HG03558 (cell line): Measurements from ENCODE around the gene CNGA1.

ENCODE experiments used
- ATAC-seq: cut with Tn5 transposase; IDR thresholded peaks from one replicate; pipeline ENCODE4 v1.9.1; 2021; ENCODE audit warnings: moderate number of reproducible peaks; ENCODE audit not compliant: unreplicated experiment; ENCODE audit errors: extremely low read depth

The CNGA1 gene

DNA sequence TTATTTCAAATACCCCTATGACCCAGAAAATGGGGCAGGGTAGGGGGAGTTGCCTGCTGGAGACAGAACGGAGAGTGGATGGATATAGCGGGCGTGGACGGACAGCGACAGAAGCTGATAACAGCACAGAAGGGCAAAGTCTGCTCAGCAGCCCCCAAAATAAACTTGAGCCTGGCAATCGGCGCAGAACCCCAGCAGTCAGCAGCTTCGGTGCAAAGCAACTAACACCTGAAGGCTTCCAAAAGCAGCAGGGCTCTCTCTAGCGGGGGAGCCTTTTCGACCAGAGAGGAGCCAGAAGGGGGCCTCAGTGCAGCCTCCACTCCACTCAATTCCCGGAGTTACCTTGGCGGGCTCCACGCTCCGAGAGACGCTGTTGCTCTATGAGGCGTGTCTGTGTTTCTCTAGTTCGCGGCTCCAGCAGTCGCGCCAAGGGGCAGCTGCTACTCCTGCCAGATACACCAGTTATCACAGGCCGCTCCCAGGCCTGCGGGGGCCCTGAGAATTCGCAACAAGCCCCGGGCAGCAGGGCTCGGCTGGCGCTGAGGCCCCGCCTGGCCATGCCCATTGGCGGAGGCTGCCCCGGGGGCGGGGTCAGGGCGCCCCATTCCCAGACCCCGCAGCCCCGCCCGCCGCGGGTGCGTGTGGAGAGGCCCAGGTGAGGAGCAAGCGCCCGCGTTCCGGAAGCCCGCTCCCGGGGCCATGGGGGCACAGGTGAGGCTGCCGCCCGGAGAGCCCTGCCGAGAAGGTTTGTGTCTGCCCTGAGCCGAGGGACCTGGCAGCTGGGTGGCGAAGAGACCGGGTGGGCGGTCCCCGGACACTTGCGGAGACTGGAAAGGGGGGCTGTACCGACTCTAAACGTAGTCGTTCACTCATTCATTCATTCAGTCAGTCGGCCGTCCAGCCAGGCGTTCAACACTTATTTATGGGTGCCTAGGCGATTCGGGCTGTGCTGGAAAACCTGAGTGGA is at the start of gene CNGA1, which contains the start of gene NIPAL1:
CNGA1 (minus strand) TSS at position 541 of the 967 bp plus-strand sequence. CDS start 63,992 bp downstream, outside the sequence.
NIPAL1 (plus strand) TSS at position 632 of the 967 bp plus-strand sequence; CDS start at position 700, 68 bp downstream.
- ATAC-seq: peak; percentile 68

- ATAC-seq: peak; percentile 53
These were observed 49.1 kb upstream of the CNGA1 start for GRCh38 chr4:48065587-48066052.

DNA sequence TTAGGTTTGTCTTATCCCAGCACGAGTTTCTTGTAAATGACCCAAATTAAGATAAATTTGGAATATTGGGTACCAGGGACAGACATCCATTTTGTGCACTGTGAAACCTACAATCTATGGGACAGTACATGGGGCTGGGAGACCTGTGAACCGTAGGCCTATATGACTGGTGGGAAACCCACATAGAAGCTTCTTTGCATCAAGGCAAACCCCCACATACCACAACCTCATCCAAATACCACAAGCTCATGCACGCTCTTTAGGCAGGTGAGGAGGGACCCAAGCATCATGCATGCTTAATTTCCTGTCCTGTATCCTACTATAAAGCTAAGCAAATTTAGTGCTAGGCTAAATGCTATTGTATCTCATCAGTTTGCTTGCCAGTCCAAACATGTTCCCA is 47.9 kb upstream of the CNGA1 start:
- no peak for ATAC-seq

- no peak for ATAC-seq
These were observed 42.4 kb upstream of the CNGA1 start for GRCh38 chr4:48058617-48059530.

DNA sequence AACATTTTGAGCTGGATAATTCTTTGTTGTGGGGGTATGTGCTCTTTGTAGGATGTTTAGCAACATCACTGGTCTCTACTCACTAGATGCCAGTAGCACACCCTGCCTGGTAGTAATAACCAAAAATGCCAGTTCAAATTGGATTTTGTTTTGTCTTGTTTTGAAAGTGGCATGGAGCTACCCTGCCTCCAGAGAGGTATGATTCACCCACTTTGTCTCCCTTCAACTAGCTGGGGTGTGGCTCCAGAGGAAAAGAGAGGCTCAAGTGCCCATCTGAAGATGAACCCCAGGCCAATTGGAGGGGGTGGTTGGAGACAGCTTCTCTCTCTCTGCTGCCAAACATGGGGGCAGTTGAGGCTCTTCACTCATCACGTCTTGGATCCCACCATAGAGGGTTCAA is 34.6 kb upstream of the CNGA1 start:
- no peak for ATAC-seq

DNA sequence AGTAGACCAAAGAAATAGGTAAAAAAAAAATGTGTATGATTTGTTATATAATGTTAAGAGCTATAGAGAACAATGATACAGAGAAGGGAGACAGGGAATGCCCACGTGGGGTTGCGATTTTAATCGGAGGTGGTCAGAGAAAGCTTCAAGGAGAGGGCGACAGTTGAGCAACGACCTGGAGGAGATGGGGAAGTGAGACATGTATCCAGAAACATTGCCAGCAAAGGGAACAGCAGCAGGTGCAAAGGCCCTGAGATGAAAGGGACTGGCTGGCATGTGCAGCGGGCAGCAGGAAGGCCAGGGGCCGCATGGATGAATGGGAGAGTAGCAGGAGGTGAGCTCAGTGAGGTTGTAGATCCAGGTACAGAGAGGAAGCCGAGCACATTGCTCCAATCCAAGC is 33.0 kb upstream of the CNGA1 start:
- no peak for ATAC-seq

GRCh38 chr4:48047896-48048295 is 31.4 kb upstream of the CNGA1 start:
- no peak for ATAC-seq

DNA sequence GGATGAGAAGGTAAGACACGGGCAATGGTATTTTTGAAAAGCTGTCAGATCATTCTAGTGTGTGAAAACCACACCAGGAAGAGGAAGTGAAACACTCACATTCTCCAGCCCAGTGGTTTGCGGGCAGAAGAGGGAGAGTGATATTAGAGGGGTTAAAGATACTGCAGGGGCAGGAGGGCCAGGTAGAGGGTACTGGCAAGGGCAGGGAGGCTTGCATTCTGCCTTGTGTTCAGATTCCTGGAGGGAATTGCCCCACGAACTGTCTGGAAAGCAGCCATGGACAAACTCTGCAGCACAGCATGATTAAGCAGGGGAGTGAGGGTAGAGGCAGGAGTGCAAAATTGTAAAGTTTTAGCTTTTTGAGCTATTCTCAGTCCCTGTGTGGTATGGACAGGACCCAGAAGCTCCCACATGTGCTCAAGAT is 31.0 kb upstream of the CNGA1 start:
- ATAC-seq: peak; percentile 97

- ATAC-seq: no peak
These were observed 29.6 kb upstream of the CNGA1 start for GRCh38 chr4:48046059-48046458.

GRCh38 chr4:48044298-48044697 is 27.8 kb upstream of the CNGA1 start:
- ATAC-seq: no peak

- ATAC-seq: no peak
These were observed 27.0 kb upstream of the CNGA1 start for GRCh38 chr4:48043504-48043903.

GRCh38 chr4:48042979-48043461 is 26.5 kb upstream of the CNGA1 start:
- ATAC-seq: no peak

- ATAC-seq: no peak
These were observed 25.2 kb upstream of the CNGA1 start for GRCh38 chr4:48041535-48042137.

DNA sequence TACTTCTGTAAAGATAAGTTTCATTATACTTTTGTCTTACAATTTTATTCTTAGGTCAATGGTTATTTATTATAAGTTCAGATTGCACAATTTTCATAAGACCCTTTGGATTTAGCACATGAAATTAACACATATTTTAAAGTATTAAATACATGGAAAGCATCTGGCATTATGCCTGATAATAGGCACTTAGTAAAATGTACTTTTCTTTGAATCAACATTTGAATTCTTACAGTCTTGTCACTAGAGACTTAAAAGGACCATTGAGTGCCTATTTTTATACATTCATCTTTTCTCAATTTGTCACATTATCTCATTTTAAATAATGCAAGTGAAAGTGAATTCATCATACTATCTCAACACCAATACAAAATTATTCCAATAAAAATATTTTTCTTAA is 23.1 kb upstream of the CNGA1 start:
- no peak for ATAC-seq

GRCh38 chr4:48038666-48039065 is 22.2 kb upstream of the CNGA1 start:
- ATAC-seq: no peak

DNA sequence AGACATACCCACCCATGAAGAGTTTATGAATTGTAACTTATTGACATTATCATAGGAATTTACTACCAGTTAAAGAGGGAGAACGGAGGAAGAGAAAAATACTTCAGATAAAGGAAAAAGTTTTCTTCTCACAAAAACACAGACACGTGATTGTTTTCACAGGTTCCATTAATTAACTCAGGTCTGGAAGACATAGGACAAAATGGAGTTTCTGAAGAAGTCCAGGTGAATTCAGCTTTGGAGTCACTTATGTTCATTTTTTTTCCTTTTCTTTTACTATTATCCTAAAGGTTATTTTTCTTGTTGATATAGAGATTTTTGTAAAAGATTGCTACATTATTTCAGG is 20.6 kb upstream of the CNGA1 start:
- ATAC-seq: no peak

DNA sequence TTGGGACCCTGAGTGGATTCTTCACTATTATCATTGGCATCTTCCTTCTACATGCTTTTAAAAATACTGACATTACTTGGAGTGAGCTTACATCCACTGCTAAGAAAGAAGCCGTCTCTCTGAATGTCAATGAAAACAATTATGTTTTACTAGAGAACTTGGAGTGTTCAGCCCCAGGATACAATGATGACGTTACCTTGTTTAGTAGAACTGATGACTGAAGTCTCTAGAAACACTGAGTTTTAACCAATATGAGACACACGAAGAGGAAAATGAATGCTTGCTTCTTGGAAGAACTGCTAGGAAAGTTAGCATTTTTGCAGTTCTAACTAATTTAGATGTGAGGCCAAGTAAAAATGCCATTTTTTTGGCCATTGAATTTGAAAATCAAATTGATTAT is 19.5 kb upstream of the CNGA1 start:
- ATAC-seq: no peak

DNA sequence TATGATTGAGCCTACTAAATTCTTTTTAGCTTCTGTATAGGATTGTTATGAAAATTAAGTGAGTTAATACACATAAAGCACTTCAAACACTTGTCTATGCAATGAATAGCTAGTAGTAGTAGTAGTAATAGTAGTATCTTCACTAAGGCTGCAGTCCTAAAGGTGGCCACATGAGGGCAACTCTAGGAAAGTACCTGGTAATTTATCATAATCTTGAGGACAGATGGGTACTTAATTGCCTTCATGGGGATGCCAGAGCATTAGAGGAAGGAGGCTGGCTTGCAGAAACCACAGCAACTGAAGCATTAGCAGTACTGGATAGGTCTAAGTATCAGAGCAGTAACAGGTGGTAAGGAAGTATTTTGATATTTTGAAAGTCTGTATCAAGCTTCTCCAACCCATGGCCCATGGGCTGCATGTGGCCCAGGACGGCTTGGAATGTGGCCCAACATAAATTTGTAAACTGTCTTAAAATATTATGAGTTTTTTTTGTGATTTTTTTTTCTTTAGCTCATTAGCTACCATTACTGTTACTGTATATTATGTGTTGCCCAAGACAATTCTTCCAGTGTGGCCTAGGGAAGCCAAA is 17.4 kb upstream of the CNGA1 start:
- no peak for ATAC-seq

- no peak for ATAC-seq
These were observed 16.9 kb upstream of the CNGA1 start for GRCh38 chr4:48033412-48033811.

DNA sequence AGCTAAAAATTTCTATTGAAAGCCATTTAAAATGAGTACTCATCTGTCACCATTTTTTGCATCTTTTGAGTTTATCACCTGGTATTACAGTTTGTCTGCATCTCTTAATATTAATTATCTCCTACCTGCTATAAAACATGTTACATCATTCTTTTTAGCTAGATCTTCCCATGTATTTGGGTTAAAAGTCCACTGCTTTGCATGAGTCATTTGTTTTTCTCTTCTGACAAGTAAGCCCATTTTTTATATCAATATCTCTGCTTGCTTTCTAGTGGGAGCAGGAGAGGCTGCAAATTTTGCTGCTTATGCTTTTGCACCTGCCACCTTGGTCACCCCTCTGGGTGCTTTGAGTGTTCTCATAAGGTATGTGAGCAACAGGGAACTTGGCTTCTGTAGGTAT is 16.2 kb upstream of the CNGA1 start:
- ATAC-seq: no peak
